Measurements from ENCODE around the gene GADD45G. TPM values are rescaled to one million over a fixed set of nuclear protein-coding genes. Genes with fewer than 3 reads are reported as not detected.
A peak's percentile ranks its signal among the peaks of the same experiment; 100 is the strongest.

GADD45G gene
- total RNA-seq, 1 experiment from 2014 or later: 7.7 TPM

- H3K79me1 ChIP-seq (ENCODE audit: insufficient read depth, low read depth, low read length, poor library complexity, severe bottlenecking): no peaks in the 10 kb centered on the region
- no peak overlapping the region for H3K56ac ChIP-seq (ENCODE audit: insufficient read length, low read depth, low read length)
- Mint-ChIP-seq H3K4me1 (peaks cover 55 to 62% of the 10 kb centered on the region in 2 experiments), H3K27me3 (ENCODE audit: low read depth) (peaks cover 23% of the 10 kb centered on the region), H3K27ac (peak overlapping the region in 2 of 3 experiments; percentile 26 to 66; a peak in 1 of 7 replicates), H3K36me3 (ENCODE audit: insufficient read depth in 1 of 3, low read depth in 3 of 3) (peaks cover 0 to 2% (median 0%) of the 10 kb centered on the region in 3 experiments; a peak in 1 of 7 replicates), H3K4me3 (no peak overlapping the region; a peak in 1 of 5 replicates), H3K9me3 (no peaks in the 10 kb centered on the region)
- no peak overlapping the region for H4K5ac ChIP-seq (ENCODE audit: insufficient read length, low read depth, low read length)
- no peak for DNase-seq
- H2BK20ac ChIP-seq (ENCODE audit: low read depth, low read length, poor library complexity, severe bottlenecking): no peak overlapping the region
- H3K4ac ChIP-seq (ENCODE audit: low read depth, low read length): no peak overlapping the region
- no peak overlapping the region for H3K18ac ChIP-seq (ENCODE audit: insufficient read length, low read depth, low read length)
- H3K14ac ChIP-seq (ENCODE audit: insufficient read depth, low read length): no peak overlapping the region; the same call in 1 of the 2 replicates
- H3K9ac ChIP-seq (ENCODE audit: extremely low read depth, insufficient read length, low read length): no peak overlapping the region
- no peaks in the 10 kb centered on the region; the same call in 1 of the 2 replicates for H3K27me3 ChIP-seq (ENCODE audit: insufficient read depth, low read length)
- TF ChIP-seq CTCF (conservative IDR thresholded peaks at IDR 0.05): no peak
- no peak overlapping the region for H3K23ac ChIP-seq (ENCODE audit: insufficient read length, low read depth, low read length)
- H2BK5ac ChIP-seq (ENCODE audit: insufficient read length, low read length): no peak overlapping the region
- H2AFZ ChIP-seq (ENCODE audit: low read length): no peak overlapping the region
- peaks cover 8% of the 10 kb centered on the region for H3K4me1 ChIP-seq (ENCODE audit: insufficient read depth, low read length)
- H2AK5ac ChIP-seq (ENCODE audit: insufficient read length, low read length): no peak overlapping the region
- WGBS (ENCODE audit: extremely low coverage, insufficient read length, low lambda C conversion rate): no CpG with 5 or more reads among the region's 17 CpGs
- H3K79me2 ChIP-seq (ENCODE audit: insufficient read depth, low read length): no peaks in the 10 kb centered on the region
- no peaks in the 10 kb centered on the region for H3K9me3 ChIP-seq (ENCODE audit: control insufficient read depth, low read depth, low read length)
- no peaks in the 10 kb centered on the region for H3K23me2 ChIP-seq (ENCODE audit: insufficient read length, low read depth, low read length, poor library complexity, severe bottlenecking)
- H4K91ac ChIP-seq (ENCODE audit: insufficient read length, low read depth, low read length): no peak overlapping the region
- no peak overlapping the region for H2BK120ac ChIP-seq (ENCODE audit: low read depth, low read length, poor library complexity, severe bottlenecking)
- H3T11ph ChIP-seq (ENCODE audit: low read length): no peak overlapping the region
- H2BK15ac ChIP-seq (ENCODE audit: low read depth, low read length): no peak overlapping the region
- H2BK12ac ChIP-seq (ENCODE audit: insufficient read length, low read depth, low read length): no peak overlapping the region
- no peaks in the 10 kb centered on the region for H4K20me1 ChIP-seq (ENCODE audit: control insufficient read depth, insufficient read depth, insufficient read length)
- H3K27ac ChIP-seq (ENCODE audit: insufficient read length, low read depth, low read length): no peak overlapping the region
- no peak overlapping the region for H3K4me2 ChIP-seq (ENCODE audit: insufficient read depth, insufficient read length, low read length)
- no peak overlapping the region for H4K8ac ChIP-seq (replicated peaks; ENCODE audit: insufficient read length, low read depth, low read length)
Observed at GRCh38 chr9:89655056-89655989, 50.5 kb downstream of the GADD45G start.

Other genes with a start within 250 kb of the GADD45G start
- 41.8 and 47.2 TPM in 2 replicates for gene SEMA4D, start 106.9 kb upstream of the GADD45G start, total RNA-seq (2021)